ENCODE results near the gene DACH2.
"Not testable (repeated sequence)": the region's sequence is repeated elsewhere in the genome, so short reads cannot be mapped to it uniquely, and the experiment has no call there.

DACH2 gene

DNA sequence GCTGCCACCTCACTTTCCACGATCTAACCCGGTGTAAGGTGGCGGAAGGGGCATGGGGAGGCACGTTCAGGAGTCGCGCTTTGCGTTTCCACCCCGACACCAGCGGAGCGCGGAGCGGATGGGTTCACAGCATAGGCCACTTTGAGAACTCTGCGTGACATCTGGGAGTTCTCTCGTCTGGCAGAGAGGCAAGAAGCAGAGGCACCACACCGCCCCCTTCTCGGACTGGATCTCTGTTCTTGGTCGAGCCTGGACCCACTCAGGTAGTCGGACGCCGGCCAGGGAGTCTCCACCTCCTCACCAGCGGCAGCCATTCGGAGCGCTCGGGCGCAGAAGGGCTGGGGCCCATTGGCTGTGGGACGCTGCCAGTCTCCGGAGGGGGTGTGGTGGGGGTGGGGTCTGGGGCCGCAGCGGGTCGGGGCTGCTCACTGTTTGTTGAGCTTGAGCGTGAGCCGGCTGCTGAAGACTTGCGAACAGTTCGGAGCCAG, at the start of gene DACH2:
DACH2 (plus strand) TSS at position 428 of the 488 bp plus-strand sequence.
- peak; percentile 83 for DNase-seq (ENCODE audit: low spot score)

DNA sequence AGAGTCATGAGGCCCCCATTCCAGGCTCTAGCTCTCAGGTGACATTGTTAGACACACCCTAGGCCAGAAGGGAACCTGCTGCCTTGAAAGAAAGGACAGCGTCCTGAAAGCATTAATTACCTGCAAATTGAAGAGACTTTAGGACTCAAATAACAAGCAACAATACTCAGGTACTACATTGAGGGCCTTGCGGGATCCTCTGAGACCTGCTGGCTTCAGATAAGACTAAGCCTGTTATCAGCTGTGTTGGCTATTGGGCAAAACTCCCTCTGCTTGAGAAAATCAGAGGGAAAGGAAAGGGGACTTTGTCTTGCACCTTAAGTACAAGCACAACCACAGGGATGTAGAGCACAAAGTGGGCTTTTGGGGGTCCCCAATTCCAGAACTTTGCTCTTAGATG, 45.9 kb upstream of the DACH2 start:
- DNase-seq (ENCODE audit: low spot score): no peak

DNA sequence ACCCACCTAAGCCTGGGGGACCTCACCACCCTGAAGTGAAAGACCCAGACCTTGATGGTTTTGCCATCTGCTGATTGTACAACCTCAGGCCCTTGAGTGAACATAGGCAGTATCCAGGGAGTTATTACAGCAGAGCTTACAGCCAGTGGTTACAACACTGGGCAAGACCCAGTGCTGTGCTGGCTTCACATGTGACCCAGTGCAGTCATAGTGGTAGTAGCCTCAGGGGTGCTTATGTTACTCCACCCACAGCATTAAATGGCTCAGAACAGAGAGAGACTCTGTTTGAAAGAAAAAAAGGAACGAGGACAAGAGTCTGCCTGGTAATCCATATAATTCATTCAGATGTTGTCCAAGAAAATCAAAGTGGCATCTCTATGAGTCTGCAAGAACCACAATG, 45.2 kb upstream of the DACH2 start:
- DNase-seq (ENCODE audit: low spot score): no peak

DNA sequence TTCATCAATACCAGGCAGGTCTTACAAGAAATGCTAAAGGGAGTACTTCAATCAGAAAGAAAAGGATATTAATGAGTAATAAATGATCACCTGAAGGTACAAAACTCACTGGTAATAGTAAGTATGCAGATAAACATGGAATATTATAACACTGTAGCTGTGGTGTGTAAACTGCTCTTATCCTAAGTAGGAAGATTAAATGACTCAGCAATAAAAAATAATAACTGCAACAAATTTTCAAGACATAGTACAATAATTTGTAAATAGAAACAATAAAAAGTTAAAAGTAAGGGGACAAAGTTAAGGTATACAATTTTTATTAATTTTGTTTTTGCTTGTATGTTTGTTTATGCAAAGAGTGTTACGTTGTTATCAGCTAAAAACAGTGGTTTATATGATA, 43.7 kb upstream of the DACH2 start:
- DNase-seq (ENCODE audit: low spot score): no peak

DNA sequence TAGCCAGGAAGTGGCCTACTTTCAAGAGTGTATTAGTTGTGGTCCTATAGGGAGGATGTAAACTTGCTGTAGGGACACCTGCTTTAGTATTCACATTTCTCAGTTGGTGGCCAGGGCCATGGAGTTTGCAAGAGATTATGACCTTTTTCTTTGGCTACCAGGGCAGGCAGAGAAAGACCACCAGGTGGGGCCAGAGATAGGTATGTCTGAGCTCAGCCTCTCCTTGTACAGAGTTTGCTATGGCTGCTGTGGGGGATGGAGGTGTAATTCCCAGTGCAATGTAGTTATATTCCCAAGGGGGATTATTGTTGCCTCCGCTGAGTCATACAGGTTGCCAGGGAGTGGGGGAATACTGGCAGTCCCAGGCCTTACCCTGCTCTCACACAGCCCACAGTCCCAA, 26.3 kb upstream of the DACH2 start:
- DNase-seq (ENCODE audit: low spot score): no peak

DNA sequence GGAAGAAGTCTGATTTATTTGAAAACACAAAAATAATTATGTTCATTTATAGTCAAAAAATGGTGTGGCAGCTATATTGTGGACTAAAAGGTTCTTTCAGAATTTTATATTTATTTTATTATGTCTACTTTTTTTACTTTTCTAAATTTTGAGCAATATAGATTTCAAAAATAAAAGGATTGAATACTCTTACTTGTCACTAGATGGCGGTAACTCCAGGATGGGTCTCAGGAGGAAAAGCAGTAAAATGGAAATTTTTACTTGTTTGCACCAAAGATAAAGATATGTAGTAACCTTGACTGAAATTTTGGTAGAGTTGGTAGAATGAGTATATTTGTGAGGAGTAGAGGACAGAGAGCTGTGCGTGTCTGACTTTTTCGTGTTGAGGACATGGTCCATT, 14.5 kb upstream of the DACH2 start:
- DNase-seq (ENCODE audit: low spot score): peak; percentile 14

DNA sequence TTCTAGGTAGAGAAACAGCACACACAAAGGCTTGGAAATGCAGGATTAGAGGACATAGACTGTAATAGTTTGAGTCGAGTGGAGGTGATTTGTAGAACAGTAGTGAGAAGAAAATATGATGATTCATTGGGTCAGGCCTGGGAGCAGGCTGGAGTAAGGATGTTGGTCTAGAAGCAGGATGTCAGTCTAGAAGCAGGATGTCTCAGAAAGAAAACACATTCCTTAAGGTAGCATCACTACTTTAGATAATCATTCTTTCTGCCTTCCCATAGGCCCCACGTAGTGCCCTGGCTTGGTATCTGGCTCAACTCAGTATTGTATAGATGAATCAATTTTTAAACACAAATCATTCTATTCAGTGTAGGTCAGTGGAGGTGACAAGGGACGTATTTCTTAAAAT, 11.2 kb upstream of the DACH2 start:
- DNase-seq (ENCODE audit: low spot score): no peak

DNA sequence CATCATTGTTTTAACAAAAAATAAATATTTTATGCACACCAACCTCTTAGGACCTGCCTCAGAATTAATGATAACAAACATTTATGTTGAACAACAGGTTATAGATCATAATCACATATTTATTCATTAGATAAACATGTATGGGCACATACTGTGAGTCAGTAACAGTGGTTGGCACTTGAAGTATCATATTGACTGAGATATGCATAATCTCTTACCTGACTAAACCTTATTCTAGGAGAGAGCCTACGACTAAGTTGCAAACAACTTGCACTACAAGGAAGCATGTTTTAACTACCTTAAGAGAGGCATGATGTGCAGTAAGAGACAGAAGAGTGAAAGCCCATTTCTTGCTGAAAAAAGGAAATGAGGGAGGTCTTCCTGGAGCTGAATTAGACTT, 6.5 kb upstream of the DACH2 start:
- no peak for DNase-seq (ENCODE audit: low spot score)

DNA sequence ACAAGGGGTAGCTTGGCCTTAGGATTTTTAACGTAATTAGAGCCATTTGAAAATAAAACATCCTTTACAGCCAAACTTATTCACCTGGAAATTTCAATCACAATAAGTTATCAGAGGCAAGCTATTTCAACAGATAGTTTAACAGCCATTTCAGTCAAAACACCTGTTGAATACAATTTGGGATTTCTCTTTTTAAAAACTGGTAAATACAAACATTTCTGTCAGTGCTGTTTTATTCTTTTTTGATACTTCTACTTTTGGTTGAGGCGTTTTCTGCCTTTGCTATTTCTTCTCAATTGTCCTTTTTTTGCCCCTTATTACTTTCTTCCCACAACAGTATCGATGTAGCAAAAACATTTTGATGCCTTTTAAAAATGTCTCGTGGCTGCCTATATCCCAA, 2.1 kb upstream of the DACH2 start:
- no peak for DNase-seq (ENCODE audit: low spot score)

DNA sequence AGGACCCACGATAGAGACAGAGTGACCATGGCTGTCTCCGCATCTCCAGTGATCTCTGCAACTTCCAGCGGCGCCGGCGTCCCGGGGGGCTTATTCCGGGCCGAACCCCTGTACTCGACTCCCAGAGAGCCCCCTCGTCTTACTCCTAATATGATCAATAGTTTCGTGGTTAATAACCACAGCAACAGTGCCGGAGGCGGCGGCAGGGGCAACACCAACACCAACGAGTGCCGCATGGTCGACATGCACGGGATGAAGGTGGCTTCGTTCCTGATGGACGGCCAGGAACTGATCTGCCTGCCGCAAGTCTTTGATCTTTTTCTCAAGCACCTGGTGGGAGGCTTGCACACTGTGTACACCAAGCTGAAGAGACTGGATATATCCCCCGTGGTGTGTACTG, 343 bp downstream of the DACH2 start:
- no peak for DNase-seq (ENCODE audit: low spot score)

DNA sequence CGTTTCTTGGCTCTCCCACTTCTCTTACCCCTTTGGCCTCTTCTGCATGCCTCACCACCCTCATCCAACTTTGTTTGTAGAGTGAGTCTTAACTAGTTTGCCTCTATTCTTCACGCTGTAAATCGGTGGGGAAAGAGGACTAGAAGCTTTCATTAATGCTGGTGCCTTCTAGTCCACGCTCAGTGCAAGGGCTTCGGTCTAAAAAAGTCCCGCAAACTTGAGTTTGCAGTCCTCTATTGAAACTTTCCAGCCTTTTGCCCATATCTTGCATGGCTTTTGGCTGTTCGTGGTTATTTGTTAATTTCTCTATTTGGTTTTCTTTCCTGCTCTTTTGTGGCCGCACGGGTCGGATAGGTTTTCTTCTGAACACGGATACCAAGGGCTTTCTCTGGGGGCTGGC, 868 bp downstream of the DACH2 start:
- DNase-seq (ENCODE audit: low spot score): no peak

DNA sequence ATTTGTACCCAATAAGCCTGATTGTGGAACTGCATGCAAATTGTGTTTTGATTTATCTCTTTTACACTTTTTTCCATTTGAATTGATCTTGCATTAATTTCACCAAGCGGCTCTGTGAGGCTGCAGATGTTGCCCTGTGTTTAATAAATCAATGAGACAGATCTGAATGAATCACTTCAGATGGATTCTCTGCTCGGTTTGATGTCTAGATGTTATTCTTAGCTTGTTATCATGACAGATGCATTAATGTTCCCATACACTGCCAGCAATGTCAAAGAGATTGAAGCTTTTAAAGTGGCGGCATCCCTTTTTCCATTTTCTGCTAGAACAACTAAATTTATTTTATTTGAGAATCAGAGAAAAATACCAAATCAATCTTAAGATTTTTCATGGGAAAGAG, 6.3 kb downstream of the DACH2 start:
- DNase-seq (ENCODE audit: low spot score): no peak

DNA sequence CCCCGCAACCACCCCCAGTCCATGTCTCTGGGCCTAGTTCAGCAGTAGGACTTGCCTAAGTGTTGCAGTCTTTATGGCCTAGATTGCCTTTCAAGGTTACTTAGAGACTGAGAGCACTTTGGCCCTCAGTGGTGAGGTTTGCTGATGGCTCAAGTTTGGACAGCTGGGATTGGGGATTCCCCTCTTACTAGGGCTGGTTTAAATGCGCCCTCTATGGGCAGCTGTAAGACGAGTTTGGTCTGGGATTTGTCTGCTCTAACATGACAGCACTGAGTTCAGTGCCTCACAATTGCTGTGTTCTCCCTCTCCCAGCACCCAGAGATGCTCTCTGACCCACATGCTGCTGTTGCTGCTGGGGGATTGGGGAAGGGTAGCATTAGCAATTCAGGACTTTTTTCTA, 23.1 kb downstream of the DACH2 start:
- DNase-seq (ENCODE audit: low spot score): no peak

DNA sequence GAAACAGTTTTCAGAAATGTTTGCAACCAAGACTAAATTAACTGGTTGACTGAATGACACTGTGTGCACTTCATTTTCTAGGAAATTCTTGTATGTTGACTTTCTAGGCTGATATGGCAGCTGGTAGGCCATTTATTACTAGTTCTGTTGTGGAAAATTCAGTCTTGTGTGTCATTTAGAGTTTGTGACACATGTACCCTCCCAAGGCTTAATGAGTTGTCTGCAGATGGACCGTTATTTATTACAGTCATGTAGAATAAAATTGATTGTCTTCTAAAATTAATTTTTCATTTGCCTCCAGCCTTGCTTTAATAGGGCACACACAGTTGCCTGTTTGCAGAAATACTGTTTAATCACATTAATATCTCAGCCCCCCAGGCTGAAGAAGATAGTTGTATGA, 30.7 kb downstream of the DACH2 start:
- no peak for DNase-seq (ENCODE audit: low spot score)

DNA sequence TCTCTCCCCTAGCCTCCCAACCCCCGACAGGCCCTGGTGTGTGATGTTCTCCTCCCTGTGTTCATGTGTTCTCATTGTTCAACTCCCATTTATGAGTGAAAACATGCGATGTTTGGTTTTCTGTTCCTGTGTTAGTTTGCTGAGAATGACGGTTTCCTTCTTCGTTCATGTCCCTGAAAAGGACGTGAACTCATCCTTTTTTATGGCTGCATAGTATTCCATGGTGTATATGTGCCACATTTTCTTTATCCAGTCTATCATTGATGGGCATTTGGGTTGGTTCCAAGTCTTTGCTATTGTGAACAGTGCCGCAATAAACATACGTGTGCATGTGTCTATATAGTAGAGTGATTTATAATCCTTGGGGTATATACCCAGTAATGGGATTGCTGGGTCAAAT, 33.1 kb downstream of the DACH2 start:
- not testable (repeated sequence) for DNase-seq (ENCODE audit: low spot score)

DNA sequence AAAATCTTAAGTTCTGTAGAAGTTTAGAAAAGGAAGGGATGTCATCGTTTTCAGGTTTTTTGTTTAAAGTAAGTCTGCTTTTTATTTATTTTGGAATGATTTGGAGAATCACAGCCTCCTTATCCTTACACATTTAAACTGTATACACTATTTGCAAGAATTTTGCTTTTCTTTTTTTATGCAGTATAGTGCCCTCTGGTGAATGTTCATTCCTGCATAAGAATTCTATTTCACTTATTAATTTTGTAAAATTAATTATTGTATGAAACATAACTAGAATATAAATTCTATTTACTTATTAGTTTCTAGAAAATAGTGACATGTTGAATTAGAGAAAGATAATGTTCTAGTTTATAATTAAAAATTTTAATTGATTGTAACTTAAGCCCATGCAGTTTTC, 44.6 kb downstream of the DACH2 start:
- DNase-seq (ENCODE audit: low spot score): no peak

DNA sequence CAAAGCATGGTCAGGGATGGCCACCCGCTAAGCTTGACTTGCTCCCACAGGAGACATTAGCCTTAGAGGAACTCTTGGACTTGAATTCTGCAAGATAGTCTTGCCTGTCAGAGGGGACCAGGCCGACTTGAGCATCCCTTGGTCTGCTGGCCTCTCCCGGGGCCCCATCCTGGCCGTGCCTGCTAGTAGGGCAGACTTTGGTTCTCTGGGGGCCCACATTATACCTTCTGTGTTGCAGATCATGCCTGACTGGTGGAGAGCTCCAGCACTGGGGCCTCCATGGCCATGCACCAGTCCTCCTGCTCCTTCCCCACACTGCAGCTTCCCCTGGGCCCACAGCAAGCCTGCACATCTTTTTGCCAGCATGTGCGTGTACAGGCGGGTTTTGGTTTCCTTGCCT, 46.5 kb downstream of the DACH2 start:
- no peak for DNase-seq (ENCODE audit: low spot score)

DNA sequence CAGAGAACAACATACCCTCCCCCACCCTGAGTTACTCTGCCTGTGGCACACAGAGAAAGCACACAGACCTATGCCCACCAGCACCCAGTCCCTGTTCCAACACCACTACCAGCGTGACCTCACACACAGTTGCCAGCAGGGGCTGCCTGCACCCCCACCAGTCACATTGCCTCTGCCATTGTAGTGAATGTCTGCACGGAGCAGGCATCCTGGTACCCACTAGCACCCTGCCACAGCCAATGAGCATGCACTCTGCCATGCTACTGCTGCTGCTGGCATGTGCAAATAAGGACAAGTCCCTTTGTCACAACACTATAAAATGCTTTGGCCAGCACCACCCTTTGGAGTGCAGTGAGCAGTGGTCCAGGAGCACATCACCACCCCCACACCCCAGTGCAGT, 47.1 kb downstream of the DACH2 start:
- DNase-seq (ENCODE audit: low spot score): no peak

DNA sequence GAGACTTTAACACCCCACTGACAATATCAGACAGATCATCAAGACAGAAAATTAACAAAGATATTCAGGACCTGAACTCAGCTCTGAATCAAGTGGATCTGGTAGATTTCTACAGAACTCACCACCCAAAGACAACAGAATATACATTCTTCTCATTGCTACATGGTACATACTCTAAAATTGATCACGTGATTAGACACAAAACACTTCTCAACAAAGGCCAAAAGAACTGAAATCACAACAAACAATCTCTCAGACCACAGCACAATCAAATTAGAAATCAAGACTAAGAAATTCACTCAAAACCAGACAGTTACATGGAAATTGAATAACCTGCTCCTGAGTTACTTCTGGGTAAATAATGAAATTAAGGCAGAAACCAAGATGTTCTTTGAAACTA, 49.6 kb downstream of the DACH2 start:
- DNase-seq (ENCODE audit: low spot score): no peak

DNA sequence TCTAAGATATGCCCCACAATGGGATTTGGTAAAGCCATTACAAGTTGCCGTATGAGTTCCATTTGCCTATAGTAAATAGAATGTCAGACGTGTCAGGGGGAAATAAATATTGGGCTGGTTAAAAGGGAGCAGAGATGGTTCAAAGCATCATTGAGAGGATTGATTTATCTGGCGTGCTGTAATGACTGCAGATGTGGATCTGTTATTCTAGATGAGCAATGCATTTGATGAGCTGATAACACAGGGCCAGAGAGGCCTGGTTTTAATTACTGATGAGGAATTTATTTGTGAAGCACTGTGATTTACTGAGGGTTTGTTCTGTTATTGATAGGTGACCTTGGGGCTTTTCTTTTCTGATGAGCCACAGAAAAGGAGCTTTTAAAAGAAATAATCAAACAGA, 62.5 kb downstream of the DACH2 start:
- no peak for DNase-seq (ENCODE audit: low spot score)

DNA sequence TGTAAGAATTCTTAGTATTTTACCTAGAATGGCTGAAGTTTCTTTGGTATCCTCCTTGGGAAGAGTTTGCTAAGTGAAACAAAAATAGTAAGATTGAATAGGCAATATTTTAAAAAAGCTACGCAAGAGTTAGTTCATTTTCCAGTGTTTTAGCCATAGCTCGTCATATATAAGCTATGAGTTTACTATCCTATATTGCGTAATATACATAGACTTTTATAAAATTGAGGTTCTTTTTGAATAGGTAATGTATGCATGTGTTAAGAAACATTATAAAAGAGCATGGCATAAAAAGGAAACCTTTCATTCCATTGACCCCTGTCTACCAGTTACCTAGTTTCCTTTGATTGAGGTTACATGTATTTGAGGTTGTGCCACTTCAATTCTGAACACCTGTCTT, 67.0 kb downstream of the DACH2 start:
- DNase-seq (ENCODE audit: low spot score): no peak

DNA sequence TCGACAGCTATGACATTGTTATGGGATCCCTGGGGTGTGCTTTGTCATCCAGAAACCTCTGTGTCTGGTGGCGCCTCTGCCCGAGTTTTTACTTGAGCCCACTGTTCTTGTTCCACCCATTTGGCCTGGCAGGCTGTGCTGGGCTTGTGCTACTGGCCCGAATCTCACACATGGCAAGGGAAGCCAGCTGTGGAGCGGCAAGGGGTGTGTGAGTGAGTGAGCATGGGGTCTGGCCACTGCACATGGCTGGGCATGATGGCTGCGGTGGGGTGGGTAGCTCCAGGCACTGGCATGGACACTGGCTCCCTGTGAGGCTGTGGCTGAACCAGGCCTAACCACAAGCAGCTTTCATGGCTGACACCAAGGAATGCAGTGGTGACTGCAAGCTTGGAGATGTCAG, 89.2 kb downstream of the DACH2 start:
- no peak for DNase-seq (ENCODE audit: low spot score)

DNA sequence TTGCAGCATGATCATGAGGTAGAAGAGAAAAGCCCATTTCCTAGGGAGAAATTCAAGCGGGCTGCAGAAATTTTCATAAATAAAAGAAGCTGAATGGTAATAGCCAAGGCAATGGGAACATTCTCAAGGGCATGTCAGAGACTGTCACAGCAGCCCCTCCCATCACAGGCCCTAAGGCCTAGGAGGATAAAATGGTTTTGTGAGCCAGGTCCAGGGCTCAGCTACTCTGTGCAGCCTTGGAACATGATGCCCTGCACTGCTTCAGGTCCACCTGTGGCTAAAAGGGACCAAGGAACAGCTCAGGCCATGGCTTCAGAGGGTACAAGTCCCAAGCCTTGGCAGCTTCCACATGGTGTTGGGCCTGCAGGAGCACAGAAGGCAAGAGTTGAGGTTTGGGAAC, 93.3 kb downstream of the DACH2 start:
- DNase-seq (ENCODE audit: low spot score): no peak

DNA sequence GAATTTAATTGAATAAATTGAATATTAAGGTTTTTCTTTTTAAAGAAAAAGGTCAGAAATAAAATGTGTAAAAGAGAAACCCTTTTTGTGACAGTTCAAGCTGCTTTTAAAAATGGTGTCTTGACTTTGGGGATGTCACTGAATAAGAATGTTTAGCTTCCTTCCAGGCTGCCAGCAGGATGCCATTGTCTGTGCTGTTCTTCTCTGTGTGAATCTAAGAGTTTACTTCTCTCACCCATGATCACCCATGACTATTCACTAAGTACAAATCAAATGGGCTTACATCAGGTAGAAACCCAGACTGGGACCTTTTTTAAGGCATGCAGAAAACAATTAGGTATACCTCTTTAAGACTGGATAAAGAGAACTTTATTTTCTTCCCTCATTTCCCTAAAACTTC, 115.3 kb downstream of the DACH2 start:
- no peak for DNase-seq (ENCODE audit: low spot score)

DNA sequence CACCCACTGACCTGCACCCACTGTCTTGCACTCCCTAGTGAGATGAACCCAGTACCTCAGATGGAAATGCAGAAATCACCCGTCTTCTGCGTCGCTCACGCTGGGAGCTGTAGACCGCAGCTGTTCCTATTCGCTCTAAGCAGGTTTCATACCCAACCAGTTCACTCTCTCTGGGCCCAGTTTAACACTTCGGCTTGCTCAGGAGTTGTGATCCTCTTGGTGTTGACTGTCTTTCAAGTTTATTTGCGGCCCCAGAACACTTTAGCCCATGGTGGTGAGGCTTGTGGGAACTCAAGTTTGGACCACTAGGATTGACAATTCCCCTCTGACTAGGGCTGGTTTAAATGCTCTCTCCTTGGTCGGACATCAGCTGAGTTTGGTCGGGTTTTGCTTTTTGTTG, 147.0 kb downstream of the DACH2 start:
- no peak for DNase-seq (ENCODE audit: low spot score)
